Muscle layer of duodenum (tissue), 2 donors: ENCODE measurements around the gene COMT.

Experiments used
- H3K27ac ChIP-seq: one replicate; pipeline ENCODE4 v1.7.0; 2013; ENCODE audit warnings: mild to moderate bottlenecking, low read length
- H3K27me3 ChIP-seq: one replicate; pipeline ENCODE4 v1.7.0; 2013; ENCODE audit warnings: low read depth, mild to moderate bottlenecking, control low read depth, low read length
- H3K36me3 ChIP-seq, 2 donors: one replicate each; pipeline ENCODE4 v1.7.0; 2013; ENCODE audit warnings: low read length in 2 of 2, control low read depth in 1 of 2, mild to moderate bottlenecking in 1 of 2; ENCODE audit not compliant: insufficient read depth in 2 of 2, control insufficient read depth in 1 of 2
- H3K4me1 ChIP-seq, 2 donors: one replicate each; pipeline ENCODE4 v1.7.0; 2013; ENCODE audit warnings: low read length in 2 of 2, mild to moderate bottlenecking in 2 of 2, control low read depth in 1 of 2, moderate library complexity in 1 of 2; ENCODE audit not compliant: insufficient read depth in 2 of 2, control insufficient read depth in 1 of 2
- H3K4me3 ChIP-seq, 2 donors: one replicate each; pipeline ENCODE4 v1.7.0; 2013; ENCODE audit warnings: low read length in 2 of 2, low read depth in 1 of 2, mild to moderate bottlenecking in 1 of 2
- H3K9me3 ChIP-seq, 2 donors: one replicate each; pipeline ENCODE4 v1.7.0; 2013; ENCODE audit warnings: low read length in 2 of 2, control low read depth in 1 of 2, mild to moderate bottlenecking in 1 of 2; ENCODE audit not compliant: control insufficient read depth in 1 of 2
- donor health status: healthy.

Gene COMT

GRCh38 chr22:19961868-19962245 lies 20.3 kb downstream of the COMT start:
- Histone ChIP-seq H3K36me3 (peaks cover under 1 to 20% of the 10 kb centered on the region in 2 donors), H3K27me3 (no peaks in the 10 kb centered on the region), H3K4me1 (peaks cover 5 to 29% of the 10 kb centered on the region in 2 donors), H3K4me3 (no peak overlapping the region), H3K27ac (no peak overlapping the region), H3K9me3 (no peaks in the 10 kb centered on the region)

- Histone ChIP-seq H3K27ac (peak overlapping the region; percentile 74), H3K27me3 (no peaks in the 10 kb centered on the region), H3K4me3 (peak overlapping the region in 1 of 2 donors; percentile 33), H3K9me3 (no peaks in the 10 kb centered on the region), H3K36me3 (peaks cover 6 to 25% of the 10 kb centered on the region in 2 donors), H3K4me1 (peaks cover 5 to 29% of the 10 kb centered on the region in 2 donors)
These were observed 20.8 kb downstream of the COMT start for GRCh38 chr22:19962246-19962908.

GRCh38 chr22:19962909-19963806 lies 21.6 kb downstream of the COMT start:
- Histone ChIP-seq H3K9me3 (no peaks in the 10 kb centered on the region), H3K4me1 (peaks cover 5 to 29% of the 10 kb centered on the region in 2 donors), H3K4me3 (peak overlapping the region in 1 of 2 donors; percentile 33), H3K27me3 (no peaks in the 10 kb centered on the region), H3K27ac (peak overlapping the region; percentile 74), H3K36me3 (peaks cover 11 to 33% of the 10 kb centered on the region in 2 donors)

GRCh38 chr22:19963863-19964642 lies 22.5 kb downstream of the COMT start:
- Histone ChIP-seq H3K27ac (no peak overlapping the region), H3K36me3 (peaks cover 11 to 41% of the 10 kb centered on the region in 2 donors), H3K4me1 (peaks cover 5 to 25% of the 10 kb centered on the region in 2 donors), H3K4me3 (no peak overlapping the region), H3K27me3 (no peaks in the 10 kb centered on the region), H3K9me3 (no peaks in the 10 kb centered on the region)

- Histone ChIP-seq H3K27me3 (no peaks in the 10 kb centered on the region), H3K4me3 (no peak overlapping the region), H3K36me3 (peaks cover 11 to 47% of the 10 kb centered on the region in 2 donors), H3K4me1 (peaks cover 5 to 17% of the 10 kb centered on the region in 2 donors), H3K27ac (no peak overlapping the region), H3K9me3 (no peaks in the 10 kb centered on the region)
These were observed 23.3 kb downstream of the COMT start for GRCh38 chr22:19964701-19965386.

GRCh38 chr22:19965771-19966709 lies 24.5 kb downstream of the COMT start:
- Histone ChIP-seq H3K4me1 (peaks cover 0 to 16% of the 10 kb centered on the region in 2 donors), H3K4me3 (no peak overlapping the region), H3K36me3 (peaks cover 11 to 51% of the 10 kb centered on the region in 2 donors), H3K27me3 (no peaks in the 10 kb centered on the region), H3K27ac (no peak overlapping the region), H3K9me3 (no peaks in the 10 kb centered on the region)

GRCh38 chr22:19966908-19967750 lies 25.6 kb downstream of the COMT start:
- peaks cover 0 to 14% of the 10 kb centered on the region in 2 donors for H3K4me1 ChIP-seq
- no peaks in the 10 kb centered on the region for H3K27me3 ChIP-seq
- no peaks in the 10 kb centered on the region for H3K9me3 ChIP-seq
- no peak overlapping the region for H3K4me3 ChIP-seq
- H3K36me3 ChIP-seq, result peaks cover 11 to 61% of the 10 kb centered on the region in 2 donors
- no peak overlapping the region for H3K27ac ChIP-seq

- no peak overlapping the region for H3K27ac ChIP-seq
- peaks cover 0 to 5% of the 10 kb centered on the region in 2 donors for H3K4me1 ChIP-seq
- H3K36me3 ChIP-seq, result peaks cover 11 to 68% of the 10 kb centered on the region in 2 donors
- no peak overlapping the region for H3K4me3 ChIP-seq
- H3K27me3 ChIP-seq, result no peaks in the 10 kb centered on the region
- H3K9me3 ChIP-seq, result no peaks in the 10 kb centered on the region
These were observed 26.4 kb downstream of the COMT start for GRCh38 chr22:19967850-19968449.

GRCh38 chr22:19968450-19968891 lies 26.9 kb downstream of the COMT start:
- Histone ChIP-seq H3K4me3 (no peak overlapping the region), H3K27me3 (no peaks in the 10 kb centered on the region), H3K9me3 (no peaks in the 10 kb centered on the region), H3K4me1 (peaks cover 0 to 5% of the 10 kb centered on the region in 2 donors), H3K27ac (no peak overlapping the region), H3K36me3 (peaks cover 11 to 73% of the 10 kb centered on the region in 2 donors)
